ENCODE results near the gene C22orf42.
"Not testable (repeated sequence)": the region's sequence is repeated elsewhere in the genome, so short reads cannot be mapped to it uniquely, and the experiment has no call there.

C22orf42 gene

GRCh38 chr22:32144496-32145274, 14.4 kb downstream of the C22orf42 start:
- H3K4me1 ChIP-seq (ENCODE audit: control insufficient read depth, insufficient read depth, low read length), result no peaks in the 10 kb centered on the region

GRCh38 chr22:32142600-32142999, 16.5 kb downstream of the C22orf42 start:
- no peak overlapping the region for H3K4me3 ChIP-seq (ENCODE audit: low read depth, low read length)
- no peaks in the 10 kb centered on the region for H3K4me1 ChIP-seq (ENCODE audit: control insufficient read depth, insufficient read depth, low read length)
- H3K9me3 ChIP-seq (ENCODE audit: control insufficient read depth, insufficient read depth, low read length), result no peaks in the 10 kb centered on the region
- H3K27me3 ChIP-seq (ENCODE audit: control insufficient read depth, insufficient read depth, low read length), result no peaks in the 10 kb centered on the region
- H3K9ac ChIP-seq (ENCODE audit: low read depth, low read length), result no peak overlapping the region
- H3K36me3 ChIP-seq (ENCODE audit: control insufficient read depth, insufficient read depth, low read length), result no peaks in the 10 kb centered on the region

More at GRCh38 chr22:32144496-32145274, 14.4 kb downstream of the C22orf42 start:
- H3K9ac ChIP-seq (ENCODE audit: low read depth, low read length), result no peak overlapping the region
- no peak overlapping the region for H3K4me3 ChIP-seq (ENCODE audit: low read depth, low read length)
- no peaks in the 10 kb centered on the region for H3K36me3 ChIP-seq (ENCODE audit: control insufficient read depth, insufficient read depth, low read length)
- no peaks in the 10 kb centered on the region for H3K9me3 ChIP-seq (ENCODE audit: control insufficient read depth, insufficient read depth, low read length)
- H3K27me3 ChIP-seq (ENCODE audit: control insufficient read depth, insufficient read depth, low read length), result no peaks in the 10 kb centered on the region

GRCh38 chr22:32140688-32141087, 18.4 kb downstream of the C22orf42 start:
- not testable (repeated sequence) for H3K4me1 ChIP-seq (ENCODE audit: control insufficient read depth, insufficient read depth, low read length); H3K9ac ChIP-seq (ENCODE audit: low read depth, low read length); H3K36me3 ChIP-seq (ENCODE audit: control insufficient read depth, insufficient read depth, low read length); H3K27me3 ChIP-seq (ENCODE audit: control insufficient read depth, insufficient read depth, low read length); H3K4me3 ChIP-seq (ENCODE audit: low read depth, low read length); H3K9me3 ChIP-seq (ENCODE audit: control insufficient read depth, insufficient read depth, low read length)

DNA sequence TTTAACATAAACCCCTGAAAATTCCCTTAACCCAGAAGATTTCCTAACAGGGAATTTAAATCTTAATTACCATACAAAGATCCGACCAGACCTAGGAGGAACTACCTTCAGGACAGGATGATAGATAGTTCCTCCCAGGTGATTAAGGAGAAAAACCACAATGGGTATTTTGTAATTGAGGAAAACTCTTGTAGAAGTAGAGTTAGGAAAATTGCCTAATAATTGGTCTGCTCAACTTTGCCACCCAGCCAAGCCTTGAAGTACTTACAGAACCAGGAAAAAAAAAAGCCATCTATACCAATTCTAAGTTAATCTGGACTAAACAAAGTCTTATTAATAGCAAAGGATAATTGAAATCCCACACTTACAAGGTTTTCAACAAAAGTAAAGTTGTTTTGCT, 20.5 kb downstream of the C22orf42 start:
- not testable (repeated sequence) for H3K9me3 ChIP-seq (ENCODE audit: control insufficient read depth, insufficient read depth, low read length); H3K36me3 ChIP-seq (ENCODE audit: control insufficient read depth, insufficient read depth, low read length); H3K4me1 ChIP-seq (ENCODE audit: control insufficient read depth, insufficient read depth, low read length); H3K4me3 ChIP-seq (ENCODE audit: low read depth, low read length); H3K27me3 ChIP-seq (ENCODE audit: control insufficient read depth, insufficient read depth, low read length); H3K9ac ChIP-seq (ENCODE audit: low read depth, low read length)

- H3K9ac ChIP-seq (ENCODE audit: low read depth, low read length); H3K9me3 ChIP-seq (ENCODE audit: control insufficient read depth, insufficient read depth, low read length); H3K4me1 ChIP-seq (ENCODE audit: control insufficient read depth, insufficient read depth, low read length); H3K27me3 ChIP-seq (ENCODE audit: control insufficient read depth, insufficient read depth, low read length); H3K36me3 ChIP-seq (ENCODE audit: control insufficient read depth, insufficient read depth, low read length); H3K4me3 ChIP-seq (ENCODE audit: low read depth, low read length): not testable (repeated sequence)
Measured at GRCh38 chr22:32137731-32138324, 21.3 kb downstream of the C22orf42 start.

GRCh38 chr22:32136881-32137280, 22.2 kb downstream of the C22orf42 start:
- not testable (repeated sequence) for H3K27me3 ChIP-seq (ENCODE audit: control insufficient read depth, insufficient read depth, low read length); H3K4me1 ChIP-seq (ENCODE audit: control insufficient read depth, insufficient read depth, low read length); H3K9ac ChIP-seq (ENCODE audit: low read depth, low read length); H3K9me3 ChIP-seq (ENCODE audit: control insufficient read depth, insufficient read depth, low read length); H3K36me3 ChIP-seq (ENCODE audit: control insufficient read depth, insufficient read depth, low read length); H3K4me3 ChIP-seq (ENCODE audit: low read depth, low read length)

- H3K9me3 ChIP-seq (ENCODE audit: control insufficient read depth, insufficient read depth, low read length); H3K9ac ChIP-seq (ENCODE audit: low read depth, low read length); H3K4me3 ChIP-seq (ENCODE audit: low read depth, low read length); H3K36me3 ChIP-seq (ENCODE audit: control insufficient read depth, insufficient read depth, low read length); H3K4me1 ChIP-seq (ENCODE audit: control insufficient read depth, insufficient read depth, low read length); H3K27me3 ChIP-seq (ENCODE audit: control insufficient read depth, insufficient read depth, low read length): not testable (repeated sequence)
Measured at GRCh38 chr22:32135958-32136357, 23.1 kb downstream of the C22orf42 start.

DNA sequence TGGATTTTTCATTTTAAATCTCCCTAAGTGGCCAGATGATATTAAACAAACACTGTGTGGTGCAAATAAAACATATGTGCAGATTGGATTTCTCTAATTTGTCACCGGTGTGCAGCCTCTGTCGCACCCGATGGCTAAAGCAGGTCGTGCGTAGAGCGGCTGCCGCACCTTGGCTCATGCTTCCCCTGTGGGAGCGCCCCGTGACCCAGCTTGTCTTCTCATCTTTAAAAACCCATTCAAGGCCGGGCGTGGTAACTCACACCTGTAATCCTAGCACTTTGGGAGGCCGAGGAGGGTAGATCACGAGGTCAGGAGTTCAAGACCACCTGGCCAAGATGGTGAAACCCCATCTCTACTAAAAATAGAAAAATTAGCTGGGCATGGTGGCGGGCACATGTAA, 24.3 kb downstream of the C22orf42 start:
- not testable (repeated sequence) for H3K4me3 ChIP-seq (ENCODE audit: low read depth, low read length); H3K4me1 ChIP-seq (ENCODE audit: control insufficient read depth, insufficient read depth, low read length); H3K9me3 ChIP-seq (ENCODE audit: control insufficient read depth, insufficient read depth, low read length); H3K9ac ChIP-seq (ENCODE audit: low read depth, low read length); H3K36me3 ChIP-seq (ENCODE audit: control insufficient read depth, insufficient read depth, low read length); H3K27me3 ChIP-seq (ENCODE audit: control insufficient read depth, insufficient read depth, low read length)

DNA sequence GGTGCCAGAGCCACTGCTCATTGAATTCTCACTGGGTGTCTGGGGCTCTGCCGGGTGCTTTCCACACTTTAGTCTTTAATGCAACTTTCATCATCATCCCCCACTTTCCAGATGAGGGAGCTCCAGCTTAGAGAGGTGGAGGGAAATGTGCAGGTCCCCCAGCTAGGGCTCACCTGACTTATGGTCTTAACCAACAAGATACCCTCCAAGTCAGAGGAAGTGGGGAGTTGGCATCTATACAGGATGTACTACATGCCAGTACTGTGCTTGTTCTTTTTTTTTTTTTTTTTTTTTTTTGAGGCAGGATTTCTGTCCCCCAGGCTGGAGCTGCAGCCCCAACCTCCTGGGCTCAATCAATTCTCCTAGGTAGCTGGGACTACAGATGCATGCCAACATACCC, 26.3 kb downstream of the C22orf42 start:
- Histone ChIP-seq H3K27me3 (ENCODE audit: control insufficient read depth, insufficient read depth, low read length) (no peaks in the 10 kb centered on the region), H3K4me3 (ENCODE audit: low read depth, low read length) (no peak overlapping the region), H3K9me3 (ENCODE audit: control insufficient read depth, insufficient read depth, low read length) (no peaks in the 10 kb centered on the region)

DNA sequence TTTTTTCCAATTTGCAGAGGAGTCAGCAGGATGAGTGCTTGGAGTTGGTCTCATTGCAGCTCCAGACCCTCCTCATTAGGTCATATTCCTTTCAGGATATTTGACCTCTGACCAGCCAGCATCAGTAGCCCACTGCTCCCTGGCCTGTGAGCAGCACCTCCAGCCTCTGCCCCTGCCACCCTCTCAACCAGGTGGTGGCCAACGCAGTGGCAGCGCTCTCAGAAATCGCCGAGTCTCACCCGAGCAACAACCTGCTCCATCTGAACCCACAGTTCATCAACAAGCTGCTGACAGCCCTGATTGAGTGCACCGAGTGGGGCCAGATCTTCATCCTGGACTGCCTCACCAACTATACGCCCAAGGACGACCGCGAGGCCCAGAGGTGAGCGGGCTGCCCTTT, 27.0 kb downstream of the C22orf42 start:
- H3K4me1 ChIP-seq (ENCODE audit: control insufficient read depth, insufficient read depth, low read length), result no peaks in the 10 kb centered on the region
- no peaks in the 10 kb centered on the region for H3K9me3 ChIP-seq (ENCODE audit: control insufficient read depth, insufficient read depth, low read length)
- H3K27me3 ChIP-seq (ENCODE audit: control insufficient read depth, insufficient read depth, low read length), result no peaks in the 10 kb centered on the region
- no peaks in the 10 kb centered on the region for H3K36me3 ChIP-seq (ENCODE audit: control insufficient read depth, insufficient read depth, low read length)
- no peak overlapping the region for H3K9ac ChIP-seq (ENCODE audit: low read depth, low read length)
- H3K4me3 ChIP-seq (ENCODE audit: low read depth, low read length), result no peak overlapping the region

More for the DNA sequence above, 26.3 kb downstream of the C22orf42 start:
- Histone ChIP-seq H3K9ac (ENCODE audit: low read depth, low read length) (no peak overlapping the region), H3K4me1 (ENCODE audit: control insufficient read depth, insufficient read depth, low read length) (no peaks in the 10 kb centered on the region), H3K36me3 (ENCODE audit: control insufficient read depth, insufficient read depth, low read length) (no peaks in the 10 kb centered on the region)

GRCh38 chr22:32130464-32130863, 28.6 kb downstream of the C22orf42 start:
- H3K4me1 ChIP-seq (ENCODE audit: control insufficient read depth, insufficient read depth, low read length), result no peaks in the 10 kb centered on the region
- H3K9me3 ChIP-seq (ENCODE audit: control insufficient read depth, insufficient read depth, low read length), result no peaks in the 10 kb centered on the region
- H3K4me3 ChIP-seq (ENCODE audit: low read depth, low read length), result no peak overlapping the region
- no peaks in the 10 kb centered on the region for H3K27me3 ChIP-seq (ENCODE audit: control insufficient read depth, insufficient read depth, low read length)
- no peaks in the 10 kb centered on the region for H3K36me3 ChIP-seq (ENCODE audit: control insufficient read depth, insufficient read depth, low read length)
- no peak overlapping the region for H3K9ac ChIP-seq (ENCODE audit: low read depth, low read length)

DNA sequence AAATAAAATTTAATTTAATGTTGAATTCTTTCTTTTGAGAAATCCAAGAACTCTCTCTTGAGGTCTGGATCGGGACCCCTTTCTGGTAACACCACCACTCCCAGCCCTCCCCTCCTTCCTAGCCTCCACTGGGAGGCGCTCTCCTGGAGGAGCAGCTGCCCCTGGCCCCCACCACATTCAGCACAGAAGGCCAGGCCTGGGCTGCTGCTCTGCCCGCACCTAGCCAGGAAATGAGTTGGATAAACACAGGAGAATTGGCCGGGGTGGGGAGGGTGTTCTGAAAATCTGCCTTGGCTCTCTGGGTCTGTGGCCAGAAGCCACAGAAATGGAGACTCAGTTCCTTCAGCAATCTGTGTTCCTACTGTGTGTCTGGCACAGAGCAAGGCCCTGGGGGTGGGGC, 31.2 kb downstream of the C22orf42 start:
- H3K27me3 ChIP-seq (ENCODE audit: control insufficient read depth, insufficient read depth, low read length), result peaks cover 4% of the 10 kb centered on the region
- no peak overlapping the region for H3K9ac ChIP-seq (ENCODE audit: low read depth, low read length)
- no peaks in the 10 kb centered on the region for H3K4me1 ChIP-seq (ENCODE audit: control insufficient read depth, insufficient read depth, low read length)
- H3K36me3 ChIP-seq (ENCODE audit: control insufficient read depth, insufficient read depth, low read length), result no peaks in the 10 kb centered on the region
- no peaks in the 10 kb centered on the region for H3K9me3 ChIP-seq (ENCODE audit: control insufficient read depth, insufficient read depth, low read length)
- no peak overlapping the region for H3K4me3 ChIP-seq (ENCODE audit: low read depth, low read length)
